Central memory CD8-positive, alpha-beta T cell (primary cell): ENCODE measurements around the gene TNFRSF11A.

ENCODE experiments used
- ATAC-seq: fragments of 150-1000 bp; cut with Tn5 transposase; replicated peaks from 2 replicates; pipeline ENCODE4 v1.10.0; 2022; ENCODE audit warnings: mild to moderate bottlenecking, moderate FRiP score, moderate number of reproducible peaks; ENCODE audit not compliant: poor library complexity, severe bottlenecking; ENCODE audit errors: extremely low read depth
- DNase-seq, 2 donors: peaks; one replicate each; pipeline ENCODE4 v3.0.0; 2021; ENCODE audit warnings: low spot score in 2 of 2
- H3K27ac Mint-ChIP-seq: one replicate; pipeline ENCODE4 v1.8.0; 2022; ENCODE audit warnings: low read depth, mild to moderate bottlenecking, moderate library complexity, mixed read lengths
- H3K27me3 Mint-ChIP-seq: one replicate; pipeline ENCODE4 v1.8.0; 2022; ENCODE audit warnings: mixed read lengths
- H3K36me3 Mint-ChIP-seq: one replicate; pipeline ENCODE4 v1.8.0; 2022; ENCODE audit warnings: mild to moderate bottlenecking, moderate library complexity, mixed read lengths; ENCODE audit not compliant: insufficient read depth
- H3K4me1 Mint-ChIP-seq: one replicate; pipeline ENCODE4 v1.8.0; 2022; ENCODE audit warnings: mixed read lengths
- H3K4me3 Mint-ChIP-seq: one replicate; pipeline ENCODE4 v1.8.0; 2022; ENCODE audit warnings: mild to moderate bottlenecking, moderate library complexity, mixed read lengths
- H3K9me3 Mint-ChIP-seq: one replicate; pipeline ENCODE4 v1.8.0; 2022; ENCODE audit warnings: mixed read lengths

TNFRSF11A gene

DNA sequence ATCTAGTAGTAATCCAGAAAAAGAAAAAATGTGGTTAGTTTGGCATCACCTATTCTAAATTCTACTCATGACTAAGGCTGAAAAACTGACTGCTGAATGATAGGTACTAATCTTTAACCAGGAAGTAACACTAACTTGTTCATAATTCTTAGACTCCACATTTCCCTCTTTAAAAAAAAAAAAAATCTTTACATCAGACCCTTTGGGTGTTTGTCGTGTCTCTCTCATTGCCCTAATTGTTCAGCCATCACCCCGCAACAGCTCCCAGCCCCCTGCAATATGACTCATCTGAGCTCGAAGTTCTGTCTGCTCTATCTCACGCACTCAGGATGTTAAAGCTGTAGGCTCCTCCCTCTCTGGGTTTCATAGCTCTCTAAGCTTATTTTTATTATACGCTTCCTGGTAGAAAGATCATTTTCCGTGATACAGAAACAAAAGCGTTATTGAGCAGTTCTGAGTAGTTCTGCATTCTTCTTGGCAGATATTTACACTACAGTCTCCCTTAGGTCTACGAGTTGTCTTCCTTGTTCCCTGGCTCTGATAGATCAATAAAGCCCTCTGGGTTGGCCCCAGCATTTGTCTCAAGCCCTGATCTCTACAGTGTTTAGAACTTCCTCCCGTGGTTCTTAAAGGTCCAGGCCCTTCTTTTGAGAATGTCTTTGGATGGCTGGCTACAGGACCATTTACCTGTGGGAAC, 95.6 kb downstream of the TNFRSF11A start:
- Mint-ChIP-seq H3K4me1 (peaks cover 19% of the 10 kb centered on the region), H3K27me3 (peaks cover 7% of the 10 kb centered on the region), H3K27ac (peak overlapping the region; percentile 83), H3K9me3 (no peaks in the 10 kb centered on the region), H3K4me3 (peak overlapping the region; percentile 64), H3K36me3 (peaks cover 2% of the 10 kb centered on the region)
- DNase-seq (peak in 1 of 2 donors; percentile 49), ATAC-seq (peak; percentile 98)

DNA sequence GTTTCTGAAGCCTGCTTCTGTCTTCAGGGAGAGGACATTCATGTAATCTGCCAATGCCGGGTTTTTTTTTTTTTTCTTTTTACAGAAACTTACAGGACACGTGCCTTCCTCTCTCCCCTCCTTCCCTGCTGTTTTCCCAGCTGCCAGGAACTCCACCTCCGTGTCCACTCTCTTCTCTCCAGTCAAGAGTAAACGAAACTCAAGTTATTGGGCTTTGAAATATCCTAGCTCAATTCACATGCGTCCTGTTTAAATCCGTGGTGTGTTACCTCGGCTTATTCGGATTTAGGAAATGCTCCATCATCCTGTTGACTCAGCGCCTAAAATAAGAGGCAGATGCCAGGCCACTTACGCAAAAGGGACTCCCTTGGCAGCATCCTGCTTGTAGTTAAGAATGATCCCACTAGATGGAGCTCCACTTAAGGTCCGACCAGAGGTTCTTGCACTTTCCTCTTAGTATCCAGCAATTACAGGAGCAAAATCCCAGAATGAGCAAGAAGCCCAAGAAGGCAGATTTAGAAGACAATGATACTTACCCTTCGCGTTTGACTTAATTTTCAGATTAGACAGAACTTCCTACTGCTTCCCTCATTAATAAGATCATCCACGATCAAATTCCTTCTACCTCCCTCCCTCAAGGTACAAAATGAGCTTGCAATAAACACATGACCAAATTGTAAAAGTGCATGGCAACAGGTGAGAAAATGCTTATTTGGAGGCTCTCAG, 100.5 kb downstream of the TNFRSF11A start:
- H3K36me3 Mint-ChIP-seq, result peaks cover 5% of the 10 kb centered on the region

DNA sequence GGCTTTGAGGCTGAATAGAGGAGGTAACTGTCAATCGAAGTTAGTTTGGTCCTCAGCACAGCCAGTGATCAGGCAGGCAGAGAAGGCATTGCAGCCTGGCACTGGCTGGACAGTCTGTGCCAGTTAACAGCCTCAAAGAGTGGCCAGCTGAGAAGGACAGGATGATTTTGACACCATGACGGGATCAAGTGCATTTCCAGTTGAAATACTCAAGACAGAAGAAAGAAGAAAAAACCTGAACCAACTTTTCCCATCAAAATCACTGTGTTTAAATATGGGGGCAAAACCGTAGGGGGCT, 101.0 kb downstream of the TNFRSF11A start:
- Mint-ChIP-seq H3K4me1 (peaks cover 14% of the 10 kb centered on the region), H3K27ac (no peak overlapping the region), H3K36me3 (peaks cover 5% of the 10 kb centered on the region), H3K27me3 (peaks cover 9% of the 10 kb centered on the region), H3K9me3 (no peaks in the 10 kb centered on the region), H3K4me3 (no peak overlapping the region)
- DNase-seq, result no peak
- ATAC-seq, result no peak

More for the DNA sequence above, 100.5 kb downstream of the TNFRSF11A start:
- H3K4me1 Mint-ChIP-seq, result peaks cover 19% of the 10 kb centered on the region
- no peaks in the 10 kb centered on the region for H3K9me3 Mint-ChIP-seq
- H3K27ac Mint-ChIP-seq, result no peak overlapping the region
- DNase-seq (peak in 1 of 2 donors; percentile 28), ATAC-seq (no peak)
- peaks cover 9% of the 10 kb centered on the region for H3K27me3 Mint-ChIP-seq
- no peak overlapping the region for H3K4me3 Mint-ChIP-seq

DNA sequence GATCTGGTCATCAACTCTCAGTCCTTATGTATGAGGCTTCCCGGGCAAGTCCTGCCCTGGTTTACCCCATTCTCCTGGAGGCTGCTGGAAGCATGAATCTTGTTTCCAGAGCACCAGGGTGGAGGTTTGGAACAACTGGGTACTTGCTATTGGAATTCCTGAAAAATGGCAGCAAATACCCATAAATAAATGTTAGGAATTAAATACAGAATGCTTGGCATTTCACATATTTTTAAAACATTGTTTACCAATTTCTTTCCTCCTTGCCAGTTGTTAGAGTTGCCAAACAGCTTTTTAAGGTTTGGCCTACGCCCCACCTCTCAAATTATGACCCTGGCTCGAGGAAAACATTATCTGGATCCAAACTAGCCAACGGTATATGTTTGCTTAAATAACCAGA, 107.1 kb downstream of the TNFRSF11A start:
- Mint-ChIP-seq H3K4me3 (no peak overlapping the region), H3K36me3 (peaks cover 3% of the 10 kb centered on the region), H3K9me3 (no peaks in the 10 kb centered on the region), H3K4me1 (no peaks in the 10 kb centered on the region), H3K27me3 (no peaks in the 10 kb centered on the region), H3K27ac (no peak overlapping the region)
- ATAC-seq (no peak), DNase-seq (no peak)

DNA sequence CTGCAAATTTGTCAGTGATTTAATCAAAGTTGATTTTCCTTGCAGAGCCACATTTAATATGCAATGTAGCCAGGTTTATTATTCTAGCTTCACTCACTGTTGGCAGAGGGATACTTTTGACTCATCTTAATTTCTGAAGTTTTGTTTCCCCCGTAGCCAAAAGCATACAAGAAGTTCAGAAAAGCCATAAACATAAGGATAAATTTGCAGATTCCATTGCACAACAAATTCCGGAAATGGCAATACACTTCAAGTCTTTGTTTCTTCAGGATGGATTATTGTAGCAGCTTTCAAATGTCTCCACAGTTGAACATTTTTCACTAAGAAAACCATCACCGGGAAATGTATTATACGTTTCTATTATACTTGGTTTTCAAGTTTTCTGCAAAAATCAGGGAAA, 109.7 kb downstream of the TNFRSF11A start:
- no peak for ATAC-seq
- no peak overlapping the region for H3K27ac Mint-ChIP-seq
- H3K4me1 Mint-ChIP-seq, result no peaks in the 10 kb centered on the region
- peaks cover 3% of the 10 kb centered on the region for H3K36me3 Mint-ChIP-seq
- DNase-seq, result no peak
- H3K27me3 Mint-ChIP-seq, result peaks cover 9% of the 10 kb centered on the region
- H3K4me3 Mint-ChIP-seq, result no peak overlapping the region
- no peaks in the 10 kb centered on the region for H3K9me3 Mint-ChIP-seq

DNA sequence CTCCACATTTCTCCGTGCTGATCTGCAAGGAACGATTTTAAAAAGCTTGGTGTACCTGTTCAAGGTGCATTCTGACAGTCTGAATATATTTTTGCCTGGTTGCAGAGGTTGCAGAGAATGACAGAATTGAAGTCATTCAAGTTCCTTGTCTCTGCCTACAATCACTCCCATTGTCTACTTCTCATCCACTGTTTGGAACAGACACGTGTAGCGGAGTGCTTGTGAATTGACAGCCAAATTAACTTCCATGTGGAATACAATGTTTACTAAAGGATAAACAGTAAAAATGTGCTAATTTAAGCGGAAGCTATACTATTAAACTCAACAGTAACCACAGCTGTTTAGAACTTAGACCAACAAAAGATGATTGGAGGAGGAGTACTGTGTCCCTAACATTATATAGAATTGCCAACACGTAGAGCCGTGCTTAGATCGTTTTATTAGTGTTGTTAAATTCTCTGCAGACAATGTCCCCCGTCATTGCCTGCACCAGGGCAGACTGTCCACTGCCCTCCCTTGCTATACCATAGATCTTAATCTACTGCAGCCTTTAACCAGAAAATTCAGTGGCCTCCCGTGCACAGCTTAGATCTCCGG, 110.4 kb downstream of the TNFRSF11A start:
- Mint-ChIP-seq H3K27ac (no peak overlapping the region), H3K4me1 (no peaks in the 10 kb centered on the region), H3K36me3 (no peaks in the 10 kb centered on the region), H3K4me3 (no peak overlapping the region), H3K27me3 (peaks cover 9% of the 10 kb centered on the region), H3K9me3 (no peaks in the 10 kb centered on the region)
- ATAC-seq (no peak), DNase-seq (no peak)

DNA sequence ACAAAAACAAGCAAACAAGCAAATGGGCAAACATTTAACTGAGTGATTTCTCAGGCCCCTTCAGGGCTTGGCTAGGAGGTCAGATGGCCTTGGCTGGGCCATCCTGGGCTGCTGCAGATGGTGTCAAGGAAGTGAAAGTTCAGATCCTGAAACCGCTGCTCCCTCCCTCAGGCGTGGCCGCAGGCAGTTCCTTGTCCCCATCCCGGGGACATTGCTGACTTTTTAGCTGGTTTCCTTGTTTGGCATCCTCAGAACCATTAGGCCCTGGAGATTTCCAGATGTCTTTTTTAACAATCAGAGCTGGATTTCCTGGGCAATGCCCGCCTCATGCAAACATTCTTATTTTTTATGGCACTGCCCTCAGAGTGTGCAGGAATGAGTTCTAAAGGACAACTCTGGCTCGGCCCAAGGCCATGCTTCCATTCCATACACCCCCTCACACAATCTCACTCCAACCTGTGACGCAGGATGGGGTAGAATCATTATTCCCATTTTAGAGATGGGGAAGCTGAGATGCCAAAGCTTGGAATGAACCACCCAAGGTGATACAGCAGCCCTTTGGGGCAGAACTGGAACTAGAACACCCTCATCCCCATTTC, 111.6 kb downstream of the TNFRSF11A start:
- H3K36me3 Mint-ChIP-seq, result no peaks in the 10 kb centered on the region
- no peaks in the 10 kb centered on the region for H3K9me3 Mint-ChIP-seq
- H3K27ac Mint-ChIP-seq, result no peak overlapping the region
- H3K4me1 Mint-ChIP-seq, result no peaks in the 10 kb centered on the region
- no peak for ATAC-seq
- DNase-seq, result no peak
- H3K4me3 Mint-ChIP-seq, result no peak overlapping the region
- H3K27me3 Mint-ChIP-seq, result peaks cover 9% of the 10 kb centered on the region

DNA sequence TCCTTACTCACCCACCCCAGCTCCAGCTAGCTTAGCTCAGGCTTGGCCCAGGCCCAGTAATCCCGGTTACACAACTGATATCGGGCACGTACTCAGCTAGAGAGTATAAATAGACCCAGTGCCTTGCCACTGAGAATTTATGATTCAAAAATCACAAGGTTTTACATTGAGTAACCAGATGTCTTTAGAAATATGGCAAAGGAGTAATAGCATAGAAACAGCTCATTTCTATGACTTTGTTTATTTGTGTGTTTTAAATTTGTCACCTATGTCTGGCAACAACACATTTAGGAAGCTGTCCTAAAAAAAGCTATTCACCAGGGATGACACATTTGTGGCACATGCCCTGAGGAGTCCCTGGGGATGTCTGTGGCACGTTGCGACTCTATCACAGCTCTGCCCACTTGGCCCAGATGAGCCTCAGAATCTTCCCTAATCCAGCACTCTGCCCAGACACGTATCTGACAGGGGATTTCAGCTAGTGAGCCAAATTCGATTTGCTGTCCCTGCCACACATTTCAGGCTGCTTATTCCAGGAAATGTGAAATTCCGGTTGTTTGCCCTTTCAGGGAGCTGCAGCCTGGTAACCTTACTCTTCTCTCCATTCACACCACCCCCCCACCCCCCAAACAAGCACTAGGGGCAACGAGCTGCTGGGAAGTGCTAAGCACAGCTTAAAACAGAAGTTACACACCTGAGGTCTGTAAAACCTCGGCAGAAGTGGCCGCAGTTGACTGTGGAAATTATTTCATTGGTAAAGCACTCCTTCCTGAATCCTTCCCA, 112.3 kb downstream of the TNFRSF11A start:
- ATAC-seq, result no peak

DNA sequence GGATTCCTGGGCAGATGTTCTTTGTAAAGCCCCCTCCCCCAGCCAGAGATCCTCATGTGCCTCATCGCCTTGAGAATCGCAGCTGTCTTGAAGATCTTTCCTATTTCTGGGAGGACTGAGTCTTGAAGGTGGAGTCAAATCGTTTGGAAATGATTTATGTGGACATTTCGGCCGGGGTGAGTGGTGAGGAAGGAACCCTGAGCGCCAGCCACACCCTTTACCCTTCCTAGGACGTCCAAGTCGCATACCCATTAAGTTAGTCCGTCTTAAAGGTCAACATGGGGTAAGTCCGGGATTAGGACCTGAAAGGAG, 112.9 kb downstream of the TNFRSF11A start:
- no peaks in the 10 kb centered on the region for H3K36me3 Mint-ChIP-seq
- no peak overlapping the region for H3K4me3 Mint-ChIP-seq
- no peak for DNase-seq
- H3K27ac Mint-ChIP-seq, result no peak overlapping the region
- no peak for ATAC-seq
- H3K4me1 Mint-ChIP-seq, result no peaks in the 10 kb centered on the region
- no peaks in the 10 kb centered on the region for H3K9me3 Mint-ChIP-seq
- H3K27me3 Mint-ChIP-seq, result peaks cover 20% of the 10 kb centered on the region

More for the DNA sequence above, 112.3 kb downstream of the TNFRSF11A start:
- DNase-seq, result no peak
- no peak overlapping the region for H3K4me3 Mint-ChIP-seq
- H3K9me3 Mint-ChIP-seq, result no peaks in the 10 kb centered on the region
- H3K27me3 Mint-ChIP-seq, result peaks cover 14% of the 10 kb centered on the region
- no peaks in the 10 kb centered on the region for H3K4me1 Mint-ChIP-seq
- H3K36me3 Mint-ChIP-seq, result no peaks in the 10 kb centered on the region
- H3K27ac Mint-ChIP-seq, result no peak overlapping the region

DNA sequence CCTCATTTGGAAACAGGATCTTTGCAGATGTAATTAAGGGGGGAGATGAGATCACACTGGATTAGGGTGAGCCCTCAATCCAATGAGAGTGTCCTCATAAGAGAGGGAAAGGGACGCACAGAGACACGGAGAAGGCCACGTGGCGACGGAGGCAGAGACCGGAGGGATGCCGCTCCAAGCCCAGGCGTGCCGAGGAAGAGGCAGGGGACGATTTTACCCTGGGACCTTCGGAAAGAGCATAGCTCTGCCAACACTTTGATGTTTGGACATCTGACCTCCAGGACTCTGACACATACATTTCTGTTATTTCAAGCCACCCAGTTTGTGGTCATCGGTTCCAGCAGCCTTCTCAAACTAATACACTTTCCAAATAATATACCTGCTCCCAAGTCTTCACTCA, 113.3 kb downstream of the TNFRSF11A start:
- Mint-ChIP-seq H3K9me3 (no peaks in the 10 kb centered on the region), H3K36me3 (no peaks in the 10 kb centered on the region), H3K27ac (no peak overlapping the region), H3K4me1 (no peaks in the 10 kb centered on the region), H3K4me3 (no peak overlapping the region), H3K27me3 (peaks cover 24% of the 10 kb centered on the region)
- DNase-seq, result no peak
- ATAC-seq, result no peak

DNA sequence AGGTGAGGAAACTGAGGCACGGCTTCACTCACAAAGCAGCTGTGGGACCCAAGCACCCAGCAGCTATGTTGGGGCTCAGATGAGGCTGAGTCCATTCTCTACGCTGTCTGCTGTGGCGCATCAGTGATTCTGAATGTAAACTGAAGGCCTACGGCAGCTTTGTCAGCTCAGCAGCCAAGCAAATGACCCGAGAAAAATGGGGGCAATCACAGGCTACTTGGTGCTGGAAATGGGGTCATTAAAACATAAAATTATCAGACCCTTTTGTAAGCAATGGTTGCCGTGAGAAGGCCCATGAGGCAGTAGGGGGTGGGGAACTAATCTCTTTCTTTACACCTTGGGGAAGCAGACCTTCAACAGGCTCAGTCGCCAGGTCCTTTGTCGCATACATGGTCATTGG, 113.8 kb downstream of the TNFRSF11A start:
- H3K9me3 Mint-ChIP-seq, result no peaks in the 10 kb centered on the region

More for the DNA sequence above, 113.8 kb downstream of the TNFRSF11A start:
- no peak for ATAC-seq
- H3K4me1 Mint-ChIP-seq, result no peaks in the 10 kb centered on the region
- H3K4me3 Mint-ChIP-seq, result no peak overlapping the region
- H3K36me3 Mint-ChIP-seq, result no peaks in the 10 kb centered on the region
- peaks cover 24% of the 10 kb centered on the region for H3K27me3 Mint-ChIP-seq
- DNase-seq, result no peak
- H3K27ac Mint-ChIP-seq, result no peak overlapping the region
